Lower leg skin (tissue), 4 donors: ENCODE measurements around the gene FCMR. TPM values are rescaled to one million over a fixed set of nuclear protein-coding genes. Genes with fewer than 3 reads are reported as not detected.

Experiments
- DNase-seq, 2 donors: peaks; one replicate each; pipeline ENCODE4 v3.0.0-alpha.2; 2019; ENCODE audit warnings: low spot score in 2 of 2
- H3K4me3 ChIP-seq: fragments of 200-600 bp; sonication (generic); 2 replicates; pipeline ENCODE4 v1.5.1; 2017; ENCODE audit warnings: mild to moderate bottlenecking, low read depth; ENCODE audit not compliant: poor library complexity, severe bottlenecking
- POLR2A ChIP-seq, 2 donors: fragments of 450-650 bp; IDR thresholded peaks; one replicate each; pipeline ENCODE4 v1.6.1; 2016 to 2017; ENCODE audit warnings: antibody characterized with exemption in 2 of 2, mild to moderate bottlenecking in 1 of 2, moderate library complexity in 1 of 2
- WGBS, 2 donors: methylation state at CpG; one replicate each; pipeline ENCODE4 v1.1.5; 2018; 5-methylcytosine and 5-hydroxymethylcytosine counted together
- intact Hi-C: fragments of 100-400 bp; cut with DNase I; formaldehyde crosslinking; loops from one replicate; pipeline ENCODE4 v1.15.0; 2023; ENCODE audit warnings: low total_unique reads
- total RNA-seq, 4 donors: library from RNA; depleted of rRNA; stranded (reverse); fragments of >200 nt; gene quantifications; one replicate each; pipeline ENCODE4 v1.1.0, GENCODE V29; 2016
- TF ChIP-seq, protein P1 (sequence below), 3 donors: fragments of 450-650 bp; IDR thresholded peaks; one replicate each; pipeline ENCODE4 v1.5.1; 2016; ENCODE audit warnings: antibody characterized with exemption in 3 of 3, mild to moderate bottlenecking in 3 of 3, moderate library complexity in 2 of 3

Gene FCMR
- total RNA-seq, 4 donors from 2014 or later = 0.34 to 1.4 (median 1.3) TPM; not detected in 1

DNA sequence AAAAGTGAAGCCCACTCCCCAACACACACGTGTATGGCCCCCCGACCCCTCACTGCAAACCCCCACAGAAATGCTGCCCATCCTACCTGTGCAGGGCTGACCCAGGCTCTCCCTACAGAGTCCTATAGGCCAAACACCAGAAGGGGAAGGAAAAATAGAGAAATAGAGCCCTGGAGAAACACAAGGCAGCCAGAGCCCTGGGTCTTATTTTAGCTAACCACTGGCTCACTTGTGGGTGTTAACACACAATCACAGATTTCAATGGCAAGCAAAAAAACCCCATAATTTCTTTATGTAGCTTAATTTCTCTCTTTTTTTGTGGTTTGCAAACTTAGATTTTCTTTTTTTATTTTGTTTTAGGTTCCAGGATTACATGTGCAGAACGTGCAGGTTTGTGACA is 25.5 kb upstream of the FCMR start:
- TF ChIP-seq POLR2A (IDR thresholded peaks at IDR 0.05) = no peak
- TF ChIP-seq, protein P1, sequence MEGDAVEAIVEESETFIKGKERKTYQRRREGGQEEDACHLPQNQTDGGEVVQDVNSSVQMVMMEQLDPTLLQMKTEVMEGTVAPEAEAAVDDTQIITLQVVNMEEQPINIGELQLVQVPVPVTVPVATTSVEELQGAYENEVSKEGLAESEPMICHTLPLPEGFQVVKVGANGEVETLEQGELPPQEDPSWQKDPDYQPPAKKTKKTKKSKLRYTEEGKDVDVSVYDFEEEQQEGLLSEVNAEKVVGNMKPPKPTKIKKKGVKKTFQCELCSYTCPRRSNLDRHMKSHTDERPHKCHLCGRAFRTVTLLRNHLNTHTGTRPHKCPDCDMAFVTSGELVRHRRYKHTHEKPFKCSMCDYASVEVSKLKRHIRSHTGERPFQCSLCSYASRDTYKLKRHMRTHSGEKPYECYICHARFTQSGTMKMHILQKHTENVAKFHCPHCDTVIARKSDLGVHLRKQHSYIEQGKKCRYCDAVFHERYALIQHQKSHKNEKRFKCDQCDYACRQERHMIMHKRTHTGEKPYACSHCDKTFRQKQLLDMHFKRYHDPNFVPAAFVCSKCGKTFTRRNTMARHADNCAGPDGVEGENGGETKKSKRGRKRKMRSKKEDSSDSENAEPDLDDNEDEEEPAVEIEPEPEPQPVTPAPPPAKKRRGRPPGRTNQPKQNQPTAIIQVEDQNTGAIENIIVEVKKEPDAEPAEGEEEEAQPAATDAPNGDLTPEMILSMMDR (IDR thresholded peaks at IDR 0.05) = no peak
- 64 to 70% methylated on average over 3 of the region's 3 CpGs for WGBS, 2 donors
- DNase-seq = no peak
- no peak overlapping the region for H3K4me3 ChIP-seq
- intact Hi-C loops = no loop called here

DNA sequence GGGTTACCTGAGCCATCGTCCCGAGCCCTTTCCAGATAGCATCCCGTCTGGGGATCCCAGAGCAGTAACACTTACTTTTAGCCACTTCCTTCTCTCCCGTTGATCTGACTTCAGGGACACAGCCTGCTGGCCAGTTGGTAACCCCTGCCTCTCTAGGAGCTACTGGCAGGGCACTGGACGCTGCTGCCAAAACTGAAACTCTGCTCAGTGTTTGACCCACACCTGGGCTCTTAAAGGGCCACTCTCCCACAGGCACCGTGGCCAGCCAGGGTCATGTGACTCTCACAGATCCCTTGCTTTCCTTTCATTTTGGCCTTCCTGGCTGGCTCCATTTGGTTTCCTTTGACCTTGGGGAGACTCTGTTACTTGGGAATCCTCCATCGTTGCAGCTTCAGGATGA is 24.5 kb upstream of the FCMR start, which contains the start of gene PIGR:
Gene PIGR (minus strand): TSS at position 206 of the 400 bp plus-strand sequence. CDS start 5,935 bp downstream, outside the sequence.
- no peak within 1 kb of the TSS for H3K4me3 ChIP-seq
- TF ChIP-seq POLR2A (IDR thresholded peaks at IDR 0.05) = no peak
- TF ChIP-seq, protein P1 (IDR thresholded peaks at IDR 0.05) = no peak
- intact Hi-C loops = no loop called here
- WGBS, 2 donors = 72 to 88% methylated on average over 7 of the region's 7 CpGs
- no peak for DNase-seq

DNA sequence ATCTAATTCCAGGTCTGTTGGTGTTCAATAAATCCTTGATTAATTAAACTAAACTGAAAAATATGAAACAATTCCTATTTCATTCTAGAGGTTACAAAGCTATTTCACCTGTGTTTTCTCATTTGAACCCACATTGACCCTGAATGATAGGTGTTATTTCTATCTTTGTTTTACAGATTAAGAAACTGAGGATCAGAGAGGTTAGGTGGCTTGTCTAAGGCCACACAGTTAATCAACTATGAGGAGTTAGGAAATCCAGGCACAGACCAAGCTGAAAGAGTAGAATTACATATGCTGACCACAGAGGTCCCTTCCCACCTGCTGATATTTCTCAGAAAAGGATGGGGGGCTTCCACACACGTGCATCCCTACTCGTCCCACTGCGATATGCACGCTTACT is 24.0 kb upstream of the FCMR start:
- 92 to 98% methylated on average over 4 of the region's 4 CpGs for WGBS, 2 donors
- DNase-seq = no peak
- no peak overlapping the region for H3K4me3 ChIP-seq
- intact Hi-C loops = no loop called here
- TF ChIP-seq POLR2A (IDR thresholded peaks at IDR 0.05) = no peak
- TF ChIP-seq, protein P1 (IDR thresholded peaks at IDR 0.05) = no peak

DNA sequence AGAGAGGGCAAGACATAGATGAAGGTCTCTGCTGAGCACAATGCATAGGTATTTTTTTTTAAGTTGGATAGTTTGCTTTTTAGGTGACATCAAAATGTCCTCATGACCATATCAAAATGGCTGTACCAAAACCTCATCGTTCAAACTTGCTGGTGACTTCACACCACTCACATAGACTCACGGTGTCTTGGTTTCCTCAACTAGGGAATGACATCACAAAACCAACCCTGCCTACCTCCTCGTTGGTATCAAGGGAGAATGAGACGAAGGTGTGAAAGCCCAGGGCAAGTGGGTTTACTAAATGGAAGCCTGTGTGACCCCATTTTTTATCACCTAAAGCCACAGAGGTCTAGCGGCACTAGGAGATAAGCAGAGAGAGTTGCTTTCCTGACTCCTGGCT is 23.0 kb upstream of the FCMR start:
- TF ChIP-seq, protein P1 (IDR thresholded peaks at IDR 0.05) = no peak
- no peak for TF ChIP-seq POLR2A (IDR thresholded peaks at IDR 0.05)
- H3K4me3 ChIP-seq = no peak overlapping the region
- intact Hi-C loops = no loop called here
- DNase-seq = no peak
- WGBS, 2 donors = 65 to 69% methylated on average over 5 of the region's 5 CpGs

DNA sequence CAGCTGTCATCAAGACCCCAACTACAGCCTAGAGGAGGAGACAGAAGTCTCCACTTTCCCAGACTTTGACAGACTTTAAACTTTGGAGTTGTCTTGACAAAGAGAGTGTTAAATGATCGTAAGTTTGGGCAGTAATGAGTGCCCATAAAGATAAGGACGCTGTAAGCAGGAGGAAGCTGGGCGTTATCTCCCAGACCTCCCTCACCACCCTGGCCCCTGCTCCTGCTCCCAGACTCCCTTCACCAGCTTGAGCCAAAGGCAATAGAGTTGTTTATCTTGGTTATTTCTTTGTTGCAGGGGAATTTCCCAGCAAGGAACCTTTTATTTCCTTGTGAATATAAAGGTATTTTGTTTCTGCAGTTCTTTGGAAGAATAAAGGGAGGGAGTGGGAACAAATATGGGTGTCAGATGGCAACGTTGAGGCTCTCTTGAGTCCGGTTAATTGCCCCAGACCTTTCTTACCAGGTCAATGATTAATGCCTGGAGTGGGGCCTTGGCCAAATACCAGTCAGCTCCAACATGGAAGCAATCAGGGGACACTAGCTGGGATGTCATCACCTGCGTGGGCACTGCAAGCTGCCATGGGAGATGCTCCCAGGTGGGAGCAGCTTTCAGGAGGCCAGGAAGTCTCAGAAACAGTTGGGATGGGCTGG is 20.2 kb upstream of the FCMR start:
- 66 to 69% methylated on average over 6 of the region's 6 CpGs for WGBS, 2 donors
- intact Hi-C loops = no loop called here
- no peak for TF ChIP-seq POLR2A (IDR thresholded peaks at IDR 0.05)
- TF ChIP-seq, protein P1 (IDR thresholded peaks at IDR 0.05) = no peak
- DNase-seq = no peak
- no peak overlapping the region for H3K4me3 ChIP-seq

DNA sequence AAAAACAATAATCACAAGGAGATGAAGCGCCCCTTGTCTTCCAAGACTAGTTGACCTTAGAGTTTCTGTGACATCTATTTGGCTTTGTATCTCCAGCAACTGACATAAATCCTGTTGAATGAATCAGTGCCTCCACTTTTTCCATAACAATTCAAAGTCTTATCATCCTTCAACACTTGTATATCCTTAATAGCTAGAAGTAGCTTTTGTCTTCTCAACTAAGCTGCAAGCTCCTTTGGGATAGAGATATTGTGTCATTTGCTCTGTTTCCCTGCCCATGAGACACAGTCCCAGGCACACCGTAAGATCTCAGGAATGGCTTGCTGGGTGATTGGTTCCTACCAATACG is 18.8 kb upstream of the FCMR start:
- 85 to 90% methylated on average over 3 of the region's 3 CpGs for WGBS, 2 donors
- DNase-seq = no peak
- no peak for TF ChIP-seq POLR2A (IDR thresholded peaks at IDR 0.05)
- TF ChIP-seq, protein P1 (IDR thresholded peaks at IDR 0.05) = no peak
- no peak overlapping the region for H3K4me3 ChIP-seq
- intact Hi-C loops = no loop called here
